ENCODE measurements around the gene TSACC.

DNA sequence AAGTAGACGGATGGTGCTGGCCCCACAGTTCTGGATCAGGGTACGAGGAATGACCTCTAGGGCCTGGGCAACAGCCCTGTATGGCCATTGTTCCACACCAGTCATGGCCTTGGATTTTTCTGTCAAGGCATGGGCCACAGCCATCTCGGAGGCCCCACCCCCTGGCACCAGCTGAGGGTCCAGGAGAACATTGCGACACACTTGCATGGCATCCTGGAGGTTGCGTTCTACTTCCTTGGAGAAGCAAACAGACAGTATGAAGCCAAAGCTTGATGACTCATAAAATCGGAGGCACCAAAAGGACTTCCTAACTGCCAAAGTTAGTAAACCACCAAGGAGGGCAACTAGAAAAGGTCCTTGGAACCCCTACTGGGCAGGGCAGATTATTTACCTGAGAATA is 27.4 kb upstream of the TSACC start:
- TF ChIP-seq YY1 (IDR thresholded peaks at IDR 0.05; ENCODE audit: insufficient read depth, insufficient read length) (no peak), ZNF274 (IDR thresholded peaks at IDR 0.05; ENCODE audit: low read depth, low read length) (no peak), SUZ12 (IDR thresholded peaks at IDR 0.05; ENCODE audit: extremely low read depth, insufficient read depth, insufficient read length) (no peak)

Measured in NT2/D1 (cell line).